Upper lobe of right lung (tissue), 1 donor: ENCODE measurements around the gene GP1BB. TPM values are rescaled to one million over a fixed set of nuclear protein-coding genes. Genes with fewer than 3 reads are reported as not detected.
"Not testable (repeated sequence)": the region's sequence is repeated elsewhere in the genome, so short reads cannot be mapped to it uniquely, and the experiment has no call there.

Experiments used
- ATAC-seq: fragments of 200-7000 bp; cut with Tn5 transposase; one replicate; pipeline ENCODE4 v1.9.1; 2020; ENCODE audit warnings: mild to moderate bottlenecking, moderate library complexity
- DNase-seq: peaks from one replicate; pipeline ENCODE4 v3.0.0-alpha.2; 2020
- H3K27ac ChIP-seq: fragments of 200-600 bp; one replicate; pipeline ENCODE4 v1.8.0; 2022
- H3K27me3 ChIP-seq: fragments of 200-600 bp; one replicate; pipeline ENCODE4 v1.8.0; 2022; ENCODE audit warnings: mild to moderate bottlenecking
- H3K36me3 ChIP-seq: fragments of 200-600 bp; one replicate; pipeline ENCODE4 v1.8.0; 2022
- H3K4me1 ChIP-seq: fragments of 200-600 bp; one replicate; pipeline ENCODE4 v1.8.0; 2022
- H3K4me3 ChIP-seq: fragments of 200-600 bp; one replicate; pipeline ENCODE4 v1.8.0; 2022; ENCODE audit warnings: mild to moderate bottlenecking
- H3K9me3 ChIP-seq: fragments of 200-600 bp; one replicate; pipeline ENCODE4 v1.8.0; 2022
- intact Hi-C: fragments of 100-400 bp; cut with DNase I; formaldehyde crosslinking; loops from one replicate; pipeline ENCODE4 v1.11.0; 2022
- total RNA-seq: library from RNA; stranded (reverse); fragmentation: NEBNext Ultra II Directional; extraction: Animal tissue kit (Norgen Biotek cat#: 25700); gene quantifications from one replicate; pipeline ENCODE4 v1.2.1, GENCODE V29; 2021
- TF ChIP-seq, protein P1 (sequence below): fragments of 200-600 bp; IDR thresholded peaks from one replicate; pipeline ENCODE4 v1.8.0; 2022; ENCODE audit warnings: antibody characterized with exemption
- donor health status: DM: no; HTN: yes; CAD: no; lungs with severe emphysema.

GP1BB gene
- total RNA-seq, 1 donor from 2014 or later, result 1.3 TPM

DNA sequence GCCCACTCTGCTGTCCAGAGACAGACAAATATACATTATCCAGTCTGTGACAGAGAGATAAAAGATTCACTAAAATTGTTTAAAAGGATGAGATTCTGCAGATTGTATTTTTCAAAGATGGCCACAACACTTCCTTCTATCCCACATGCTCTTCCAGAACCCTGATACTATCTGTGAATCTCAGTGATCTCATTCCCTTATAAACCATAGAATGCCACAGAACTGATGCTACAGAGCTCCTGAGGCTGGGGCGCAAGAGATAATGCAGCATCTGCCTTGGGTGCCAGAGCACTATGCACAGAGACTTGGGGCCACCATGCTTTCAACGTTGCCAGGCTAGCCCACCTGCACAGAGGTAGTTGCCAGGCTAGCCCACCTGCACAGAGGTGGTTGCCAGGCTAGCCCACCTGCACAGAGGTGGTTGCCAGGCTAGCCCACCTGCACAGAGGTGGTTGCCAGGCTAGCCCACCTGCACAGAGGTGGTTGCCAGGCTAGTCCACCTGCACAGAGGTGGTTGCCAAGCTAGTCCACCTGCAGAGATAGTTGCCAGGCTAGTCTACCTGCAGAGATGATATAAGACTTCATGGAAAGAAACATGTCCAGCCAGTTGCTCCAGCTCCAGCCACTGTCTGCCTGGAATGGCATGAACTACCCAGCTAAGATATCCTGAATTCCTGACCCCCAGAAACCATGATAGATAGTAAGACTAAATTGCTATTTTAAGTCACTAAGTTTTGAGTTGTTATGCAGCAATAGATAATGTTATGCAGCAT, 26.6 kb upstream of the GP1BB start:
- intact Hi-C loops, result no loop called here
- H3K4me1 ChIP-seq, result no peaks in the 10 kb centered on the region
- no peaks in the 10 kb centered on the region for H3K9me3 ChIP-seq
- peak; percentile 7 for DNase-seq
- no peaks in the 10 kb centered on the region for H3K27me3 ChIP-seq
- no peak for ATAC-seq
- H3K4me3 ChIP-seq, result no peak overlapping the region
- TF ChIP-seq, protein P1, sequence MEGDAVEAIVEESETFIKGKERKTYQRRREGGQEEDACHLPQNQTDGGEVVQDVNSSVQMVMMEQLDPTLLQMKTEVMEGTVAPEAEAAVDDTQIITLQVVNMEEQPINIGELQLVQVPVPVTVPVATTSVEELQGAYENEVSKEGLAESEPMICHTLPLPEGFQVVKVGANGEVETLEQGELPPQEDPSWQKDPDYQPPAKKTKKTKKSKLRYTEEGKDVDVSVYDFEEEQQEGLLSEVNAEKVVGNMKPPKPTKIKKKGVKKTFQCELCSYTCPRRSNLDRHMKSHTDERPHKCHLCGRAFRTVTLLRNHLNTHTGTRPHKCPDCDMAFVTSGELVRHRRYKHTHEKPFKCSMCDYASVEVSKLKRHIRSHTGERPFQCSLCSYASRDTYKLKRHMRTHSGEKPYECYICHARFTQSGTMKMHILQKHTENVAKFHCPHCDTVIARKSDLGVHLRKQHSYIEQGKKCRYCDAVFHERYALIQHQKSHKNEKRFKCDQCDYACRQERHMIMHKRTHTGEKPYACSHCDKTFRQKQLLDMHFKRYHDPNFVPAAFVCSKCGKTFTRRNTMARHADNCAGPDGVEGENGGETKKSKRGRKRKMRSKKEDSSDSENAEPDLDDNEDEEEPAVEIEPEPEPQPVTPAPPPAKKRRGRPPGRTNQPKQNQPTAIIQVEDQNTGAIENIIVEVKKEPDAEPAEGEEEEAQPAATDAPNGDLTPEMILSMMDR, result no peak
- H3K27ac ChIP-seq, result no peak overlapping the region
- H3K36me3 ChIP-seq, result no peaks in the 10 kb centered on the region

DNA sequence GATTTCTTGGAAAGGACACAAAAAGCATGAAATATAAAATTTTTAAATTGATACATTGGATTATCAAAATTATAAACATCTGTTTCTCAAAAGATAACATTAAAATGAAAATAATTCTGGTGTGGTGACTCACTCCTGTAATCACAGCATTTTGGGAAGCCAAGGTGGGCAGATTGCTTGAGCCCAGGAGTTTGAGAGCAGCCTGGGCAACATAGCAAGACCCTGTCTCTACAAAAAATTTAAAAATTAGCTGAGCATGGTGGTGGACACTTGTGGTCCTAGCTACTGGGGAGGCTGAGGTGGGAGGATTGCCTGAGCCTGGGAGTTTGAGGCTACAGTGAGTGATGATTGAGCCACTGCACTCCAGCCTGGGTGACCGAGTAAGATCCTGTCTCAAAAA, 25.5 kb upstream of the GP1BB start:
- H3K4me3 ChIP-seq, intact Hi-C loops, H3K9me3 ChIP-seq, H3K27me3 ChIP-seq, H3K27ac ChIP-seq, H3K36me3 ChIP-seq, ATAC-seq, H3K4me1 ChIP-seq: not testable (repeated sequence)
- peak; percentile 1 for DNase-seq

DNA sequence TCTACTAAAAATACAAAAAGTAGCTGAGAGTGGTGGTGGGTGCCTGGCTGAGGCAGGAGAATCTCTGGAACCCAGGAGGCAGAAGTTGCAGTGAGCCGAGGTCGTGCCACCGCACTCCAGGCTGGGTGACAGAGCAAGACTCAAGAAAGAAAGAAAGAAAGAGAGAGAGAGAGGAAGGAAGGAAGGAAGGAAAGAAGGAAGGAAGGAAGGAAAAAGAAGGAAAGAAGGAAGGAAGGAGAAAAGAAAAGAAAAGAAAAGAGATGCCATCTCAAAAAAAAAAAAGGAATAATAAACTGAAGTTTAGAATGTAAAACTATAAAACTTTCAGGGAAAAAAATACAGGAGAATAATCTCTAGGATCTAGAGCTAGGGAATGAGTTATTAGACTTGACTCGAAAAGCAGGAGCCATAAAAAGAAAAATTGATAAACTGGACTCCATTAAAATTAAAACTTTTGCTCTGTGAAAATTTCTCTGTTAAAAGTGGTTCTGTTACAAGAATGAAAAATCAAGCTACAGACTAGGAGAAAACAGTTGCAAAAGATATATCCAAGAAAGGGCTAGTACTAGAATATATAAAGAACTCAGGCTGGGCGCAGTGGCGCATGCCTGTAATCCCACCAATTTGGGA, 22.4 kb upstream of the GP1BB start:
- H3K27ac ChIP-seq, result no peak overlapping the region
- intact Hi-C loops, result no loop called here
- no peaks in the 10 kb centered on the region for H3K4me1 ChIP-seq
- no peak overlapping the region for H3K4me3 ChIP-seq
- no peaks in the 10 kb centered on the region for H3K36me3 ChIP-seq
- peaks cover 14% of the 10 kb centered on the region for H3K27me3 ChIP-seq
- DNase-seq (peak; percentile 12), ATAC-seq (no peak)
- TF ChIP-seq, protein P1, result no peak
- H3K9me3 ChIP-seq, result no peaks in the 10 kb centered on the region

- TF ChIP-seq, protein P1, result no peak
- H3K4me1 ChIP-seq, result no peaks in the 10 kb centered on the region
- intact Hi-C loops, result no loop called here
- no peak for ATAC-seq
- DNase-seq, result peak; percentile 2
- no peak overlapping the region for H3K4me3 ChIP-seq
- H3K9me3 ChIP-seq, result no peaks in the 10 kb centered on the region
- peaks cover 14% of the 10 kb centered on the region for H3K27me3 ChIP-seq
- H3K27ac ChIP-seq, result no peak overlapping the region
- H3K36me3 ChIP-seq, result no peaks in the 10 kb centered on the region
Observed at GRCh38 chr22:19701420-19702145, 21.8 kb upstream of the GP1BB start.

- H3K36me3 ChIP-seq, result no peaks in the 10 kb centered on the region
- intact Hi-C loops, result no loop called here
Observed at GRCh38 chr22:19703869-19704268, 19.5 kb upstream of the GP1BB start.

More at GRCh38 chr22:19703869-19704268, 19.5 kb upstream of the GP1BB start:
- ATAC-seq (no peak), DNase-seq (peak; percentile 44)
- H3K27ac ChIP-seq, result no peak overlapping the region
- no peaks in the 10 kb centered on the region for H3K9me3 ChIP-seq
- H3K4me3 ChIP-seq, result no peak overlapping the region
- no peaks in the 10 kb centered on the region for H3K4me1 ChIP-seq
- peaks cover 14% of the 10 kb centered on the region for H3K27me3 ChIP-seq
- TF ChIP-seq, protein P1, result no peak
